K562 (cell line): ENCODE results near the gene NCOA6. TPM values are rescaled to one million over a fixed set of nuclear protein-coding genes. Genes with fewer than 3 reads are reported as not detected.

ENCODE experiments used
- ATAC-seq: fragments of 200-7000 bp; cut with Tn5 transposase; 3 replicates; pipeline ENCODE4 v1.9.1; 2020; ENCODE audit warnings: moderate library complexity
- BruUV-seq: library from RNA; stranded (reverse); fragments of 400-500 nt; replicated peaks from 2 replicates; lab custom pipeline; 2021; lab: Mats Ljungman, UMichigan
- CTCF ChIA-PET: fragments of 300-600 bp; formaldehyde crosslinking; extraction: SDS; loops from one replicate; lab custom pipeline; 2021; ENCODE audit warnings: low intra/inter-chr PET ratio; lab: Yijun Ruan, JAX
- POLR2A ChIA-PET: fragments of 300-600, 350-650 bp; sonication (Branson Sonifier 250); formaldehyde crosslinking; extraction: SDS; loops from one replicate; lab custom pipeline; 2021; ENCODE audit warnings: antibody characterized with exemption, inconsistent platforms; lab: Yijun Ruan, JAX
- DNase-seq, 4 experiments: peaks; one replicate each; pipeline versions ENCODE4 v3.0.0 to v3.0.0-alpha.2; 2011 to 2018; ENCODE audit warnings: low spot score in 3 of 4, mixed read lengths in 3 of 4; ENCODE audit errors: extremely low read depth in 1 of 4
- FAIRE-seq: peaks from 2 replicates; lab custom pipeline; 2011; peaks lifted over from hg19 to GRCh38; lab: Jason Lieb, UNC
- H2AFZ ChIP-seq: 2 replicates; pipeline ENCODE4 v1.6.0; 2011; ENCODE audit warnings: low read depth, low read length, control low read depth, inconsistent platforms
- H3K27ac ChIP-seq: fragments of 200-600 bp; 3 replicates; pipeline ENCODE4 v1.8.0; 2011; ENCODE audit warnings: low read depth, mild to moderate bottlenecking, control low read depth, inconsistent platforms, low read length, moderate library complexity, mixed read lengths; ENCODE audit errors: extremely low read depth
- H3K27me3 ChIP-seq, 2 experiments: fragments of 300-600 bp in 1 of 2; 2 replicates in 1 of 2; 3 replicates in 1 of 2; pipeline versions ENCODE4 v1.6.0 to v1.8.0; 2011; ENCODE audit warnings: inconsistent platforms in 2 of 2, low read length in 2 of 2, mild to moderate bottlenecking in 1 of 2, mixed read lengths in 1 of 2, moderate library complexity in 1 of 2; ENCODE audit not compliant: control insufficient read depth in 2 of 2, insufficient read depth in 2 of 2
- H3K36me3 ChIP-seq: fragments of 300-600 bp; 3 replicates; pipeline ENCODE4 v1.8.0; 2011; ENCODE audit warnings: mild to moderate bottlenecking, low read length, inconsistent platforms; ENCODE audit not compliant: control insufficient read depth, insufficient read depth
- H3K4me1 ChIP-seq, 2 experiments: fragments of 200-600 bp in 1 of 2; replicated peaks in 1 of 2; 2 replicates in 1 of 2; 3 replicates in 1 of 2; pipeline versions ENCODE4 v1.5.1 to v1.8.0; 2011; ENCODE audit warnings: inconsistent platforms in 2 of 2, low read length in 2 of 2, mild to moderate bottlenecking in 1 of 2, mixed read lengths in 1 of 2, moderate library complexity in 1 of 2; ENCODE audit not compliant: control insufficient read depth in 2 of 2, insufficient read depth in 2 of 2
- H3K4me2 ChIP-seq: 2 replicates; pipeline ENCODE4 v1.6.1; 2011; ENCODE audit warnings: low read length, control low read depth, inconsistent platforms, mixed read lengths; ENCODE audit not compliant: insufficient read depth
- H3K4me3 ChIP-seq: fragments of 200-600 bp; sonication (generic), shearing (Covaris generic); 2 replicates; pipeline ENCODE4 v1.5.1; 2016; ENCODE audit warnings: control low read depth, inconsistent platforms
- H3K79me2 ChIP-seq: fragments of 200-600 bp; 3 replicates; pipeline ENCODE4 v1.8.0; 2011; ENCODE audit warnings: low read length, inconsistent platforms; ENCODE audit not compliant: control insufficient read depth, insufficient read depth
- H3K9ac ChIP-seq, 2 experiments: 2 replicates each; pipeline versions ENCODE4 v1.6.0 to v1.6.1; 2011; ENCODE audit warnings: low read depth in 2 of 2, low read length in 2 of 2, control low read depth in 1 of 2, inconsistent platforms in 1 of 2, mild to moderate bottlenecking in 1 of 2, mixed read lengths in 1 of 2; ENCODE audit not compliant: insufficient read depth in 1 of 2
- H3K9me1 ChIP-seq: one replicate; pipeline ENCODE4 v1.6.0; 2011; ENCODE audit warnings: inconsistent platforms, mild to moderate bottlenecking, low read length, moderate library complexity; ENCODE audit not compliant: control insufficient read depth, insufficient read depth
- H3K9me3 ChIP-seq: replicated peaks from 2 replicates; pipeline ENCODE4 v1.5.1; 2011; ENCODE audit warnings: low read depth, low read length, inconsistent platforms; ENCODE audit not compliant: control insufficient read depth, insufficient read depth
- H4K20me1 ChIP-seq: replicated peaks from 2 replicates; pipeline ENCODE4 v1.6.1; 2011; ENCODE audit warnings: low read length, inconsistent platforms, mixed read lengths; ENCODE audit not compliant: control insufficient read depth, insufficient read depth
- ADNP ChIP-seq: fragments of 200-800 bp; sonication (Bioruptor generic); IDR thresholded peaks from 2 replicates; pipeline ENCODE4 v1.6.1; 2016; ENCODE audit warnings: missing genetic modification characterization, missing compliant biosample characterization
- CC2D1A ChIP-seq: fragments of 450-650 bp; IDR thresholded peaks from 2 replicates; pipeline ENCODE4 v1.6.1; 2017; ENCODE audit warnings: mild to moderate bottlenecking
- CCNT2 ChIP-seq: IDR thresholded peaks from 2 replicates; pipeline ENCODE4 v1.6.1; 2011; ENCODE audit warnings: borderline replicate concordance, low read depth, mild to moderate bottlenecking, moderate library complexity, mixed read lengths, low read length; ENCODE audit not compliant: insufficient read length; ENCODE audit errors: extremely low read depth
- CHD2 ChIP-seq: IDR thresholded peaks from 2 replicates; pipeline ENCODE4 v1.6.1; 2011; ENCODE audit warnings: low read depth, low read length
- HMGXB4 ChIP-seq: sonication (generic); formaldehyde crosslinking; IDR thresholded peaks from 2 replicates; pipeline ENCODE4 v1.8.1; 2023; ENCODE audit warnings: mild to moderate bottlenecking, missing genetic modification reagents
- MYC ChIP-seq, 2 experiments: fragments of 250-450 bp in 1 of 2; sonication (Bioruptor Pico) in 1 of 2; IDR thresholded peaks; 2 replicates each; pipeline versions ENCODE4 v1.5.1 to v1.6.1; 2012 to 2021; ENCODE audit warnings: low read depth in 2 of 2, borderline replicate concordance in 1 of 2, improper control_type of control experiment in 1 of 2, low read length in 1 of 2, mild to moderate bottlenecking in 1 of 2, moderate library complexity in 1 of 2
- NFIC ChIP-seq: fragments of 450-650 bp; IDR thresholded peaks from 2 replicates; pipeline ENCODE4 v1.6.1; 2017; ENCODE audit warnings: mild to moderate bottlenecking, inconsistent platforms
- NFIX ChIP-seq: fragments of 250-450 bp; sonication (Bioruptor Pico); IDR thresholded peaks from 2 replicates; pipeline ENCODE4 v1.4.0; 2020; ENCODE audit warnings: low read depth, mild to moderate bottlenecking, moderate library complexity
- ZKSCAN3 ChIP-seq: fragments of 250-450 bp; sonication (Bioruptor Pico); IDR thresholded peaks from 2 replicates; pipeline ENCODE4 v1.4.0; 2020
- ZNF165 ChIP-seq: fragments of 250-450 bp; sonication (Bioruptor Pico); IDR thresholded peaks from 2 replicates; pipeline ENCODE4 v1.4.0; 2020; ENCODE audit warnings: borderline replicate concordance
- ZNF586 ChIP-seq: fragments of 450-650 bp; formaldehyde crosslinking; conservative IDR thresholded peaks from 2 replicates; pipeline ENCODE4 v1.4.0; 2020; ENCODE audit warnings: mild to moderate bottlenecking, moderate library complexity
- ZNF780A ChIP-seq: fragments of 250-450 bp; sonication (Bioruptor Pico); IDR thresholded peaks from 2 replicates; pipeline ENCODE4 v1.5.0; 2021; ENCODE audit warnings: mild to moderate bottlenecking
- WGBS: fragments of 100-300 bp; shearing (Covaris generic); methylation state at CpG from one replicate; pipeline ENCODE4 v1.1.6; 2016; ENCODE audit warnings: low coverage, mixed read lengths; ENCODE audit not compliant: insufficient coverage; ENCODE audit errors: missing lambda C conversion rate; 5-methylcytosine and 5-hydroxymethylcytosine counted together
- in situ Hi-C: fragments of 300-500 bp; cut with MboI; formaldehyde crosslinking; loops from 4 replicates; pipeline ENCODE4 v1.15.0; 2018; ENCODE audit warnings: inconsistent platforms, mixed read lengths
- intact Hi-C: fragments of 100-400 bp; cut with micrococcal nuclease; formaldehyde crosslinking; loops from 2 replicates; pipeline ENCODE4 v1.14.2; 2022
- polyA plus RNA-seq, 8 experiments: library from polyadenylated mRNA; depleted of rRNA in 4 of 8; stranded (reverse) in 5 of 8; unstranded in 3 of 8; fragments of >200 nt; fragmentation: Nextera tagmentation in 2 of 8; fragmentation: Illumina TruSeq in 1 of 8; extraction: Ambion mirVana in 2 of 8; extraction: Trizol in 1 of 8; gene quantifications; 2 replicates each; pipeline versions ENCODE4 v1.2.1 to v1.2.3, GENCODE V29; 2011 to 2014; ENCODE audit warnings: inconsistent platforms in 1 of 8, missing spikeins in 1 of 8
- total RNA-seq, 7 experiments: library from RNA; depleted of rRNA in 6 of 7; stranded (reverse); fragments of >200 nt in 6 of 7; fragmentation: Illumina TruSeq in 2 of 7; extraction: Trizol in 2 of 7; gene quantifications; 2 replicates each; pipeline versions ENCODE4 v1.2.1 to v1.2.3, GENCODE V29; 2011 to 2021; ENCODE audit warnings: low replicate concordance in 1 of 7
- TF ChIP-seq, protein P1 (sequence below): sonication (generic); formaldehyde crosslinking; IDR thresholded peaks from 2 replicates; pipeline ENCODE4 v1.8.0; 2022; ENCODE audit warnings: missing genetic modification reagents, mild to moderate bottlenecking, moderate library complexity, borderline replicate concordance
- TF ChIP-seq, protein P2 (sequence below): fragments of 450-650 bp; IDR thresholded peaks from 2 replicates; pipeline ENCODE4 v1.6.1; 2018; ENCODE audit not compliant: partially characterized antibody
- TF ChIP-seq, protein P3 (sequence below): fragments of 450-650 bp; formaldehyde crosslinking; IDR thresholded peaks from 2 replicates; pipeline ENCODE4 v1.4.0; 2022; ENCODE audit warnings: mild to moderate bottlenecking, moderate library complexity

NCOA6 gene
- total and polyA plus RNA-seq, 9 of the 15 experiments (the other 6 are each of a cell fraction or from before 2014, with no cell fraction given) = 6.1 to 25.0 (median 9.5) TPM

DNA sequence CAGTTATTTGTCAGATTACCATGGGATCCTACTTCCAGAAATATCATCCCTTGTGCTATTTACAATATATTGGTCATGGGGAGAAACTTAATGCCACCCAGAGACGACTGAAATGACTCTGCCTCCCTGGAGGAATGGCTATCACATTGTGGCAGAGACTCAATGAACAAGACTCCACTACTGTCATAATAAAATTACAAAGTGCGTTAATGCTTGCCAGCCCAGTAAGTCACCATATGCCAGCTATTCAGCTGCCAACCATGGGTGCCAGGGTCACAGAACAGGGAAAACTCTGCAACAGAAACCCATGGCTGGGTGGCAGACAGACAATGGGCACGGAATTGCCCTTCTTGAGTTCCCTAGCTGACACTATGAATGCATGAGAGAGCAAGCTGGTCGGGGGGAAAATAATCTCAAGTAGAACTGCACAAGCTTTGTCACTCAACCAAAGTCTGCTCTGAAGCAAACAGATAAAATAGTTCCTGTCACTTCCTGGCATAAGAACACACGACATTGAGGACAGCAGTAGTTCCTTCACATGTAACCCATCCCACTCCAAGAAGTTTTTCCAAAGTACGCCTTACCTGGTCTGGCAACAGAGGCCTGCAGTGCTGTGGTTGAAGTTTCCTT lies 89.2 kb downstream of the NCOA6 start:
- no TSS peak for BruUV-seq
- H3K27ac ChIP-seq = no peak overlapping the region
- ChIA-PET CTCF (no interaction called here), POLR2A (no interaction called here)
- H3K36me3 ChIP-seq = peaks cover 31% of the 10 kb centered on the region; the same call in 1 of the 3 replicates
- no peak overlapping the region for H3K4me2 ChIP-seq
- H3K27me3 ChIP-seq = no peaks in the 10 kb centered on the region
- TF ChIP-seq, protein P1, sequence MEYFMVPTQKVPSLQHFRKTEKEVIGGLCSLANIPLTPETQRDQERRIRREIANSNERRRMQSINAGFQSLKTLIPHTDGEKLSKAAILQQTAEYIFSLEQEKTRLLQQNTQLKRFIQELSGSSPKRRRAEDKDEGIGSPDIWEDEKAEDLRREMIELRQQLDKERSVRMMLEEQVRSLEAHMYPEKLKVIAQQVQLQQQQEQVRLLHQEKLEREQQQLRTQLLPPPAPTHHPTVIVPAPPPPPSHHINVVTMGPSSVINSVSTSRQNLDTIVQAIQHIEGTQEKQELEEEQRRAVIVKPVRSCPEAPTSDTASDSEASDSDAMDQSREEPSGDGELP (CRISPR knock-in tag) = no peak
- TF ChIP-seq, protein P2, sequence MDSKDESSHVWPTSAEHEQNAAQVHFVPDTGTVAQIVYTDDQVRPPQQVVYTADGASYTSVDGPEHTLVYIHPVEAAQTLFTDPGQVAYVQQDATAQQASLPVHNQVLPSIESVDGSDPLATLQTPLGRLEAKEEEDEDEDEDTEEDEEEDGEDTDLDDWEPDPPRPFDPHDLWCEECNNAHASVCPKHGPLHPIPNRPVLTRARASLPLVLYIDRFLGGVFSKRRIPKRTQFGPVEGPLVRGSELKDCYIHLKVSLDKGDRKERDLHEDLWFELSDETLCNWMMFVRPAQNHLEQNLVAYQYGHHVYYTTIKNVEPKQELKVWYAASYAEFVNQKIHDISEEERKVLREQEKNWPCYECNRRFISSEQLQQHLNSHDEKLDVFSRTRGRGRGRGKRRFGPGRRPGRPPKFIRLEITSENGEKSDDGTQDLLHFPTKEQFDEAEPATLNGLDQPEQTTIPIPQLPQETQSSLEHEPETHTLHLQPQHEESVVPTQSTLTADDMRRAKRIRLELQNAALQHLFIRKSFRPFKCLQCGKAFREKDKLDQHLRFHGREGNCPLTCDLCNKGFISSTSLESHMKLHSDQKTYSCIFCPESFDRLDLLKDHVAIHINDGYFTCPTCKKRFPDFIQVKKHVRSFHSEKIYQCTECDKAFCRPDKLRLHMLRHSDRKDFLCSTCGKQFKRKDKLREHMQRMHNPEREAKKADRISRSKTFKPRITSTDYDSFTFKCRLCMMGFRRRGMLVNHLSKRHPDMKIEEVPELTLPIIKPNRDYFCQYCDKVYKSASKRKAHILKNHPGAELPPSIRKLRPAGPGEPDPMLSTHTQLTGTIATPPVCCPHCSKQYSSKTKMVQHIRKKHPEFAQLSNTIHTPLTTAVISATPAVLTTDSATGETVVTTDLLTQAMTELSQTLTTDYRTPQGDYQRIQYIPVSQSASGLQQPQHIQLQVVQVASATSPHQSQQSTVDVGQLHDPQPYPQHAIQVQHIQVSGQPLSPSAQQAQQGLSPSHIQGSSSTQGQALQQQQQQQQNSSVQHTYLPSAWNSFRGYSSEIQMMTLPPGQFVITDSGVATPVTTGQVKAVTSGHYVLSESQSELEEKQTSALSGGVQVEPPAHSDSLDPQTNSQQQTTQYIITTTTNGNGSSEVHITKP = no peak
- TF ChIP-seq NFIC = no peak
- TF ChIP-seq CHD2 = no peak
- TF ChIP-seq NFIX = no peak
- TF ChIP-seq, protein P3, sequence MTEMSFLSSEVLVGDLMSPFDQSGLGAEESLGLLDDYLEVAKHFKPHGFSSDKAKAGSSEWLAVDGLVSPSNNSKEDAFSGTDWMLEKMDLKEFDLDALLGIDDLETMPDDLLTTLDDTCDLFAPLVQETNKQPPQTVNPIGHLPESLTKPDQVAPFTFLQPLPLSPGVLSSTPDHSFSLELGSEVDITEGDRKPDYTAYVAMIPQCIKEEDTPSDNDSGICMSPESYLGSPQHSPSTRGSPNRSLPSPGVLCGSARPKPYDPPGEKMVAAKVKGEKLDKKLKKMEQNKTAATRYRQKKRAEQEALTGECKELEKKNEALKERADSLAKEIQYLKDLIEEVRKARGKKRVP (CRISPR knock-in tag) = no peak
- no peak for TF ChIP-seq ZNF165 (CRISPR knock-in tag)
- no peak for TF ChIP-seq CC2D1A
- TF ChIP-seq MYC (IDR thresholded peaks at IDR 0.05; ENCODE audit: low read depth, low read length) = no peak
- no peak for TF ChIP-seq MYC (CRISPR knock-in tag; IDR thresholded peaks at IDR 0.05; ENCODE audit: borderline replicate concordance, low read depth)
- no peak for TF ChIP-seq ZNF586 (CRISPR knock-in tag)
- TF ChIP-seq ADNP (tag) = no peak
- TF ChIP-seq CCNT2 = no peak
- no peak for TF ChIP-seq ZKSCAN3
- TF ChIP-seq HMGXB4 = no peak
- TF ChIP-seq ZNF780A = no peak
- WGBS = 69% methylated on average over 5 of the region's 6 CpGs
- H4K20me1 ChIP-seq = no peaks in the 10 kb centered on the region
- no peaks in the 10 kb centered on the region; a peak in 1 of 5 replicates for H3K4me1 ChIP-seq
- no peak overlapping the region for H2AFZ ChIP-seq
- H3K9me1 ChIP-seq = no peaks in the 10 kb centered on the region
- in situ Hi-C loops = no loop called here
- H3K4me3 ChIP-seq = no peak overlapping the region
- intact Hi-C loops = no loop called here
- FAIRE-seq (no peak), DNase-seq (no peak), ATAC-seq (no peak)
- no peaks in the 10 kb centered on the region for H3K79me2 ChIP-seq
- no peak overlapping the region for H3K9ac ChIP-seq
- H3K9me3 ChIP-seq = no peaks in the 10 kb centered on the region
